Gastrocnemius medialis (tissue), 4 donors: ENCODE results near the gene PRDM16. TPM values are rescaled to one million over a fixed set of nuclear protein-coding genes. Genes with fewer than 3 reads are reported as not detected.

Source experiments
- ATAC-seq, 2 donors: fragments of 150-250 bp; one replicate each; pipeline ENCODE4 v1.9.1; 2016
- DNase-seq, 2 donors: peaks; one replicate each; pipeline ENCODE4 v3.0.0-alpha.2; 2019
- H3K27ac ChIP-seq, 4 donors: fragments of 200-600 bp; sonication (generic); 1 replicate in 1 of 4; 2 replicates in 3 of 4; pipeline ENCODE4 v1.5.1; 2016 to 2018; ENCODE audit warnings: mild to moderate bottlenecking in 2 of 4, moderate library complexity in 1 of 4
- H3K27me3 ChIP-seq, 3 donors: fragments of 200-600 bp; sonication (generic) in 2 of 3; 1 replicate in 1 of 3; 2 replicates in 2 of 3; pipeline versions ENCODE4 v1.5.1 to v1.6.0; 2016 to 2019; ENCODE audit warnings: mild to moderate bottlenecking in 1 of 3, moderate library complexity in 1 of 3
- H3K36me3 ChIP-seq, 2 donors: fragments of 200-600 bp; sonication (generic) in 1 of 2; one replicate each; pipeline ENCODE4 v1.5.1; 2017 to 2018
- H3K4me1 ChIP-seq, 2 donors: fragments of 200-600 bp; sonication (generic) in 1 of 2; one replicate each; pipeline ENCODE4 v1.5.1; 2016 to 2017; ENCODE audit warnings: mild to moderate bottlenecking in 2 of 2
- H3K4me3 ChIP-seq, 4 donors: fragments of 200-600 bp; sonication (generic) in 3 of 4; 1 replicate in 1 of 4; 2 replicates in 3 of 4; pipeline ENCODE4 v1.5.1; 2016 to 2019; ENCODE audit warnings: mild to moderate bottlenecking in 2 of 4
- H3K9me3 ChIP-seq, 3 donors: fragments of 200-600 bp; sonication (generic) in 2 of 3; 1 replicate in 1 of 3; 2 replicates in 2 of 3; pipeline ENCODE4 v1.5.1; 2016 to 2019
- POLR2A ChIP-seq, 2 donors: fragments of 450-650 bp; IDR thresholded peaks; one replicate each; pipeline ENCODE4 v1.6.1; 2017; ENCODE audit warnings: antibody characterized with exemption in 2 of 2, mild to moderate bottlenecking in 2 of 2, moderate library complexity in 2 of 2
- in situ Hi-C, 4 donors: fragments of 200-750 bp; cut with MboI; loops; one replicate each; pipeline versions ENCODE4 v1.15.0 to v1.8.0; 2017; ENCODE audit warnings: low sequenced_read_pairs in 4 of 4
- intact Hi-C: fragments of 100-400 bp; cut with DNase I; formaldehyde crosslinking; loops from one replicate; pipeline ENCODE4 v1.15.1; 2023; ENCODE audit warnings: low total_unique reads
- total RNA-seq, 4 donors: library from RNA; depleted of rRNA; stranded (reverse); fragments of >200 nt; gene quantifications; one replicate each; pipeline versions ENCODE4 v1.1.0 to v1.2.3, GENCODE V29; 2016
- TF ChIP-seq, protein P1 (sequence below), 5 experiments: fragments of 450-650 bp in 3 of 5; fragments of 200-600 bp in 2 of 5; sonication (generic) in 2 of 5; IDR thresholded peaks in 4 of 5; conservative IDR thresholded peaks in 1 of 5; 1 replicate in 4 of 5; 2 replicates in 1 of 5; pipeline ENCODE4 v1.5.1; 2016 to 2019; ENCODE audit warnings: antibody characterized with exemption in 5 of 5, mild to moderate bottlenecking in 3 of 5, moderate library complexity in 3 of 5

PRDM16 gene
- total RNA-seq, 4 donors from 2014 or later, result 0.03 to 0.19 (median 0.17) TPM

GRCh38 chr1:3261007-3261968 is 192.3 kb downstream of the PRDM16 start:
- no peaks in the 10 kb centered on the region for H3K9me3 ChIP-seq
- H3K4me3 ChIP-seq, result no peak overlapping the region
- ATAC-seq (no peak), DNase-seq (no peak)
- H3K27ac ChIP-seq, result no peak overlapping the region
- intact Hi-C loops (no loop called here), in situ Hi-C loops (no loop called here)
- H3K27me3 ChIP-seq, result peaks cover 0 to 25% (median 6%) of the 10 kb centered on the region in 3 donors
- TF ChIP-seq, protein P1, sequence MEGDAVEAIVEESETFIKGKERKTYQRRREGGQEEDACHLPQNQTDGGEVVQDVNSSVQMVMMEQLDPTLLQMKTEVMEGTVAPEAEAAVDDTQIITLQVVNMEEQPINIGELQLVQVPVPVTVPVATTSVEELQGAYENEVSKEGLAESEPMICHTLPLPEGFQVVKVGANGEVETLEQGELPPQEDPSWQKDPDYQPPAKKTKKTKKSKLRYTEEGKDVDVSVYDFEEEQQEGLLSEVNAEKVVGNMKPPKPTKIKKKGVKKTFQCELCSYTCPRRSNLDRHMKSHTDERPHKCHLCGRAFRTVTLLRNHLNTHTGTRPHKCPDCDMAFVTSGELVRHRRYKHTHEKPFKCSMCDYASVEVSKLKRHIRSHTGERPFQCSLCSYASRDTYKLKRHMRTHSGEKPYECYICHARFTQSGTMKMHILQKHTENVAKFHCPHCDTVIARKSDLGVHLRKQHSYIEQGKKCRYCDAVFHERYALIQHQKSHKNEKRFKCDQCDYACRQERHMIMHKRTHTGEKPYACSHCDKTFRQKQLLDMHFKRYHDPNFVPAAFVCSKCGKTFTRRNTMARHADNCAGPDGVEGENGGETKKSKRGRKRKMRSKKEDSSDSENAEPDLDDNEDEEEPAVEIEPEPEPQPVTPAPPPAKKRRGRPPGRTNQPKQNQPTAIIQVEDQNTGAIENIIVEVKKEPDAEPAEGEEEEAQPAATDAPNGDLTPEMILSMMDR (IDR thresholded peaks at IDR 0.05 in 4 of 5, conservative IDR thresholded peaks at IDR 0.05 in 1 of 5), result no peak
- TF ChIP-seq POLR2A (IDR thresholded peaks at IDR 0.05), result no peak
- no peaks in the 10 kb centered on the region for H3K36me3 ChIP-seq
- no peaks in the 10 kb centered on the region for H3K4me1 ChIP-seq

DNA sequence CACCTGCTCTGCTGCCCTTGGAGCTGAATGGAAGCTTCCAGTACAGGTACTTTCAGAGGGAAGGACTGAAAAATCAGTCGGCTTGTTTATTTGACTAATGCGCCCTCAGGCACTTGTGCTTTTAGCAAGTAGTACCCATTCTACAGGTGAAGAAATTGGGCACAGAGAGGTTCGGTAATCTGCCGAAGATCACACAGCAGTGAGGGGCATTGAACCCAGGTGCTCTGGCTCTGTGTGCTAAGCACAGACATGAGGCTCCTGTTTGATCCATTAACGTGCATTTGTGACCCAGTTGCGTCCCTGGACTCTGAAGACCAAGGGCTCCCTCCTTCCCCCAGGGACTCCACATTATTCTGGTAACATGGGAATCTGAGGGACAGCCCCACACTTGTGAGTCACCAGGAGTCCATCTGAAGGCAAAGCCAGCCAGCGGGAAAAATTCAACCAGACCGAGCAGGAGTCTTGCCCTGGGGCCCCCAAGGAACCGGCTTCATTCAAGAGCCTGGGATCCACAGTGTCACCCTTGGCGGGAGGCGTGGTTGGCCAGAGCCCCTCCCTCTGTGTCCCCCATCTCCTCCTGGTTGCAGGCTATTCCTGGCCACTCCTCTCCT is 193.1 kb downstream of the PRDM16 start:
- intact Hi-C loops (no loop called here), in situ Hi-C loops (no loop called here)
- no peaks in the 10 kb centered on the region for H3K9me3 ChIP-seq
- ATAC-seq, result no peak
- H3K27ac ChIP-seq, result no peak overlapping the region
- DNase-seq, result no peak
- peaks cover 0 to 25% (median 6%) of the 10 kb centered on the region in 3 donors for H3K27me3 ChIP-seq
- H3K4me1 ChIP-seq, result no peaks in the 10 kb centered on the region
- TF ChIP-seq, protein P1 (IDR thresholded peaks at IDR 0.05 in 4 of 5, conservative IDR thresholded peaks at IDR 0.05 in 1 of 5), result no peak
- no peak for TF ChIP-seq POLR2A (IDR thresholded peaks at IDR 0.05)
- H3K36me3 ChIP-seq, result no peaks in the 10 kb centered on the region
- H3K4me3 ChIP-seq, result no peak overlapping the region

DNA sequence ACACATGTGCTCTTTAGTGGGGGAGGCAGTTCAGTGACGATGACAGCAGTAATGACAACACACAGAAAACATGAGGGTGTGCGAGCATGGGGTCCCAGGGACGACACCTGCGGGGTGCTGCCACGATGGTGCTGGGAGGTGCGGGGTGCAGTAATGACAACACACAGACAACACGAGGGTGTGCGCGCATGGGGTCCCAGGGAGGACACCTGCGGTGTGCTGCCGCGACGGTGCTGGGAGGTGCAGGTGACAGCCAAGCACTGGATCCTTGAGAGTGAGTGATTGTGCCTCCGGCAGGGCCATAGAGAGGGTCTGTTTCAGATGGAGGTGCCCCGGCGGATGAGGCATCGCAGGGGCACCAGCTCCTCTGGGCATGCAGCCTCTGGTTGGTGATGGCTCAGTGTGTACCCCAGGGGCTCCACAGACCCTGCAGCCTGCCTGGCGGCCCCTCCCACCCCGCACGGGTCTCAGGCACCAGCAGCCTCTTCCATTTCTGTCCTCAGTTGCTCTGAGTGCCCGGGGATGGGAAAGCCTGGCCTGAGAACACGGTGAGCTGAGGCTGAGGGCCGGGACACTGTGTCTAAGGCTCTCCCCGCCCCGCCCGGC is 193.8 kb downstream of the PRDM16 start:
- TF ChIP-seq, protein P1 (IDR thresholded peaks at IDR 0.05 in 4 of 5, conservative IDR thresholded peaks at IDR 0.05 in 1 of 5), result no peak
- TF ChIP-seq POLR2A (IDR thresholded peaks at IDR 0.05), result no peak
- H3K36me3 ChIP-seq, result no peaks in the 10 kb centered on the region
- ATAC-seq (no peak), DNase-seq (no peak)
- no peak overlapping the region for H3K27ac ChIP-seq
- intact Hi-C loops, result no loop called here
- no peaks in the 10 kb centered on the region for H3K9me3 ChIP-seq
- H3K4me3 ChIP-seq, result no peak overlapping the region
- no peaks in the 10 kb centered on the region for H3K4me1 ChIP-seq
- in situ Hi-C loops, result no loop called here
- peaks cover 2 to 27% (median 6%) of the 10 kb centered on the region in 3 donors for H3K27me3 ChIP-seq

- intact Hi-C loops, result no loop called here
- Histone ChIP-seq H3K36me3 (no peaks in the 10 kb centered on the region), H3K27ac (no peak overlapping the region), H3K9me3 (no peaks in the 10 kb centered on the region), H3K4me3 (no peak overlapping the region), H3K4me1 (no peaks in the 10 kb centered on the region), H3K27me3 (peaks cover 2 to 30% (median 6%) of the 10 kb centered on the region in 3 donors)
- in situ Hi-C loops, result no loop called here
- DNase-seq, result no peak
- no peak for ATAC-seq
- no peak for TF ChIP-seq POLR2A (IDR thresholded peaks at IDR 0.05)
- TF ChIP-seq, protein P1 (IDR thresholded peaks at IDR 0.05 in 4 of 5, conservative IDR thresholded peaks at IDR 0.05 in 1 of 5), result no peak
These were observed 194.8 kb downstream of the PRDM16 start for GRCh38 chr1:3263790-3264189.
